BLaER1 treated with 17β-estradiol and CSF1 and Interleukin-3, amounts not matched to agents 10 nM and 100 nM (cell line): ENCODE data around the gene TCAF1.
"Not testable (repeated sequence)": the region's sequence is repeated elsewhere in the genome, so short reads cannot be mapped to it uniquely, and the experiment has no call there.

Experiments
- H3K27ac ChIP-seq, 11 experiments: shearing (Covaris generic); formaldehyde crosslinking; 2 replicates each; pipeline ENCODE4 v1.8.1; 2022
- H3K27me3 ChIP-seq, 11 experiments: shearing (Covaris generic); formaldehyde crosslinking; 2 replicates each; pipeline ENCODE4 v1.8.1; 2022
- H3K36me3 ChIP-seq, 11 experiments: shearing (Covaris generic); formaldehyde crosslinking; 2 replicates each; pipeline ENCODE4 v1.8.1; 2022
- H3K4me1 ChIP-seq, 10 experiments: shearing (Covaris generic); formaldehyde crosslinking; 2 replicates each; pipeline ENCODE4 v1.8.1; 2022
- H3K4me2 ChIP-seq, 11 experiments: shearing (Covaris generic); formaldehyde crosslinking; 2 replicates each; pipeline ENCODE4 v1.8.1; 2022
- H3K4me3 ChIP-seq, 10 experiments: shearing (Covaris generic); formaldehyde crosslinking; 2 replicates each; pipeline ENCODE4 v1.8.1; 2022
- H3K9ac ChIP-seq, 11 experiments: shearing (Covaris generic); formaldehyde crosslinking; 2 replicates each; pipeline ENCODE4 v1.8.1; 2022
- H3K9me3 ChIP-seq, 11 experiments: shearing (Covaris generic); formaldehyde crosslinking; replicated peaks in 1 of 11; 2 replicates each; pipeline ENCODE4 v1.8.1; 2022
- H4K20me1 ChIP-seq, 11 experiments: shearing (Covaris generic); formaldehyde crosslinking; 2 replicates each; pipeline ENCODE4 v1.8.1; 2022
- Cebpa-rat ChIP-seq, 11 experiments: shearing (Covaris generic); IDR thresholded peaks; 2 replicates each; pipeline ENCODE4 v1.8.1; 2022

TCAF1 gene

GRCh38 chr7:143848192-143848591 is 53.8 kb downstream of the TCAF1 start:
- H3K4me3 ChIP-seq = no peak overlapping the region
- H3K27me3 ChIP-seq = no peaks in the 10 kb centered on the region
- H3K9ac ChIP-seq = no peak overlapping the region
- no peak for TF ChIP-seq Cebpa-rat (IDR thresholded peaks at IDR 0.05)
- H3K36me3 ChIP-seq = no peaks in the 10 kb centered on the region
- peaks cover 0 to 10% (median 0%) of the 10 kb centered on the region in 11 experiments; a peak in 3 of 22 replicates for H3K9me3 ChIP-seq
- no peak overlapping the region for H3K4me2 ChIP-seq
- no peaks in the 10 kb centered on the region for H3K4me1 ChIP-seq
- no peak overlapping the region for H3K27ac ChIP-seq
- no peaks in the 10 kb centered on the region for H4K20me1 ChIP-seq

- Histone ChIP-seq H3K27me3 (no peaks in the 10 kb centered on the region), H3K4me3 (no peak overlapping the region)
These were observed 55.3 kb downstream of the TCAF1 start for GRCh38 chr7:143846692-143847091.

GRCh38 chr7:143841696-143842095 is 60.3 kb downstream of the TCAF1 start:
- H3K4me2 ChIP-seq, H4K20me1 ChIP-seq, H3K27ac ChIP-seq, H3K27me3 ChIP-seq, H3K9ac ChIP-seq, H3K9me3 ChIP-seq, H3K36me3 ChIP-seq, H3K4me1 ChIP-seq, H3K4me3 ChIP-seq: not testable (repeated sequence)

More at GRCh38 chr7:143846692-143847091, 55.3 kb downstream of the TCAF1 start:
- no peak for TF ChIP-seq Cebpa-rat (IDR thresholded peaks at IDR 0.05)
- Histone ChIP-seq H3K27ac (no peak overlapping the region), H3K9me3 (peaks cover 0 to 10% (median 0%) of the 10 kb centered on the region in 11 experiments; a peak in 3 of 22 replicates), H3K36me3 (no peaks in the 10 kb centered on the region), H3K9ac (no peak overlapping the region), H3K4me1 (no peaks in the 10 kb centered on the region), H4K20me1 (no peaks in the 10 kb centered on the region), H3K4me2 (no peak overlapping the region)

- H3K27me3 ChIP-seq, H3K4me2 ChIP-seq, H3K9ac ChIP-seq, H3K36me3 ChIP-seq, H3K27ac ChIP-seq, H3K4me3 ChIP-seq, H4K20me1 ChIP-seq, H3K9me3 ChIP-seq, H3K4me1 ChIP-seq: not testable (repeated sequence)
These were observed 61.9 kb downstream of the TCAF1 start for GRCh38 chr7:143840062-143840461.

- not testable (repeated sequence) for H4K20me1 ChIP-seq, H3K4me2 ChIP-seq, H3K27me3 ChIP-seq, H3K36me3 ChIP-seq, H3K4me1 ChIP-seq, H3K9me3 ChIP-seq, H3K27ac ChIP-seq
- Histone ChIP-seq H3K9ac (0 out of 22 replicates have a peak overlapping the region, but pooled peaks of 1 of the 11 experiments have one; percentile 46), H3K4me3 (peak overlapping the region; percentile 38 to 60 (median 48); a peak in 12 of 20 replicates)
These were observed 64.8 kb downstream of the TCAF1 start for GRCh38 chr7:143837223-143837622.

- peak overlapping the region; percentile 42 to 66 (median 56) for H3K4me3 ChIP-seq
- not testable (repeated sequence) for H3K4me2 ChIP-seq, H3K9me3 ChIP-seq, H3K4me1 ChIP-seq, H3K27me3 ChIP-seq, H3K36me3 ChIP-seq, H4K20me1 ChIP-seq
- H3K27ac ChIP-seq = peak overlapping the region in 2 of 11 experiments; percentile 55 to 61; a peak in 3 of 22 replicates
- peak overlapping the region in 5 of 11 experiments; percentile 42 to 66 (median 46); a peak in 3 of 22 replicates for H3K9ac ChIP-seq
These were observed 65.4 kb downstream of the TCAF1 start for GRCh38 chr7:143836622-143837021.

GRCh38 chr7:143836088-143836487 is 65.9 kb downstream of the TCAF1 start:
- not testable (repeated sequence) for H3K9me3 ChIP-seq, H3K36me3 ChIP-seq, H3K4me2 ChIP-seq, H3K27me3 ChIP-seq, H3K4me1 ChIP-seq, H4K20me1 ChIP-seq
- Histone ChIP-seq H3K9ac (0 out of 22 replicates have a peak overlapping the region, but pooled peaks of 2 of the 11 experiments have one; percentile 58 to 66), H3K4me3 (peak overlapping the region in 8 of 10 experiments; percentile 42 to 59 (median 56); a peak in 10 of 20 replicates), H3K27ac (peak overlapping the region in 1 of 11 experiments; percentile 55; a peak in 1 of 22 replicates)

- not testable (repeated sequence) for H4K20me1 ChIP-seq, H3K27me3 ChIP-seq, H3K9ac ChIP-seq, H3K9me3 ChIP-seq, H3K4me2 ChIP-seq, H3K4me3 ChIP-seq, H3K4me1 ChIP-seq, H3K36me3 ChIP-seq, H3K27ac ChIP-seq
These were observed 75.4 kb downstream of the TCAF1 start for GRCh38 chr7:143826578-143826977.

- H4K20me1 ChIP-seq, H3K9me3 ChIP-seq, H3K4me1 ChIP-seq, H3K27me3 ChIP-seq, H3K9ac ChIP-seq, H3K36me3 ChIP-seq, H3K27ac ChIP-seq, H3K4me2 ChIP-seq, H3K4me3 ChIP-seq: not testable (repeated sequence)
These were observed 77.5 kb downstream of the TCAF1 start for GRCh38 chr7:143824295-143825135.

- H3K9me3 ChIP-seq, H3K36me3 ChIP-seq, H3K4me1 ChIP-seq, H4K20me1 ChIP-seq, H3K4me2 ChIP-seq, H3K4me3 ChIP-seq, H3K27me3 ChIP-seq, H3K9ac ChIP-seq, H3K27ac ChIP-seq: not testable (repeated sequence)
These were observed 78.2 kb downstream of the TCAF1 start for GRCh38 chr7:143823634-143824294.

GRCh38 chr7:143821392-143822277 is 80.3 kb downstream of the TCAF1 start:
- not testable (repeated sequence) for H3K36me3 ChIP-seq, H3K4me2 ChIP-seq, H4K20me1 ChIP-seq, H3K27ac ChIP-seq, H3K27me3 ChIP-seq, H3K4me1 ChIP-seq, H3K9me3 ChIP-seq, H3K9ac ChIP-seq, H3K4me3 ChIP-seq

GRCh38 chr7:143817873-143818272 is 84.1 kb downstream of the TCAF1 start:
- H3K9ac ChIP-seq, H3K4me2 ChIP-seq, H4K20me1 ChIP-seq, H3K4me1 ChIP-seq, H3K27me3 ChIP-seq, H3K4me3 ChIP-seq, H3K9me3 ChIP-seq, H3K27ac ChIP-seq, H3K36me3 ChIP-seq: not testable (repeated sequence)

GRCh38 chr7:143816471-143817133 is 85.4 kb downstream of the TCAF1 start:
- not testable (repeated sequence) for H3K27ac ChIP-seq, H3K4me3 ChIP-seq, H3K9ac ChIP-seq, H3K9me3 ChIP-seq, H3K27me3 ChIP-seq, H3K4me1 ChIP-seq, H4K20me1 ChIP-seq, H3K36me3 ChIP-seq, H3K4me2 ChIP-seq
